ENCODE measurements around the gene CHD5.

CHD5 gene

GRCh38 chr1:6171548-6172124 lies 8.5 kb downstream of the CHD5 start:
- H3K27me3 ChIP-seq (ENCODE audit: control insufficient read depth, insufficient read depth, low read length), result peaks cover 5% of the 10 kb centered on the region
- no peak overlapping the region for H3K27ac ChIP-seq
- H3K4me2 ChIP-seq (ENCODE audit: low read length), result no peak overlapping the region
- peak; percentile 9 for TF ChIP-seq CTCF (IDR thresholded peaks at IDR 0.05)
- no peaks in the 10 kb centered on the region for H3K79me2 ChIP-seq
- no peak overlapping the region for H3K4me3 ChIP-seq (ENCODE audit: low read depth, low read length)
- H3K9me3 ChIP-seq (ENCODE audit: control insufficient read depth, low read length), result no peaks in the 10 kb centered on the region
- H3K9ac ChIP-seq, result no peak overlapping the region
- H3K4me1 ChIP-seq, result no peaks in the 10 kb centered on the region
- H2AFZ ChIP-seq, result no peak overlapping the region
- H3K36me3 ChIP-seq (ENCODE audit: control insufficient read depth, insufficient read depth, low read length), result no peaks in the 10 kb centered on the region

- H3K9ac ChIP-seq, result no peak overlapping the region
- no peak overlapping the region for H2AFZ ChIP-seq
- peaks cover 5% of the 10 kb centered on the region for H3K27me3 ChIP-seq (ENCODE audit: control insufficient read depth, insufficient read depth, low read length)
- no peak overlapping the region for H3K4me2 ChIP-seq (ENCODE audit: low read length)
- H3K79me2 ChIP-seq, result no peaks in the 10 kb centered on the region
- H3K36me3 ChIP-seq (ENCODE audit: control insufficient read depth, insufficient read depth, low read length), result no peaks in the 10 kb centered on the region
- H3K9me3 ChIP-seq (ENCODE audit: control insufficient read depth, low read length), result no peaks in the 10 kb centered on the region
- no peak overlapping the region for H3K27ac ChIP-seq
- no peaks in the 10 kb centered on the region for H3K4me1 ChIP-seq
- no peak overlapping the region for H3K4me3 ChIP-seq (ENCODE audit: low read depth, low read length)
- TF ChIP-seq CTCF (IDR thresholded peaks at IDR 0.05), result no peak
These were observed 9.3 kb downstream of the CHD5 start for GRCh38 chr1:6170742-6171201.

GRCh38 chr1:6170116-6170741 lies 9.9 kb downstream of the CHD5 start:
- no peaks in the 10 kb centered on the region for H3K79me2 ChIP-seq
- no peak overlapping the region for H3K4me3 ChIP-seq (ENCODE audit: low read depth, low read length)
- H3K9me3 ChIP-seq (ENCODE audit: control insufficient read depth, low read length), result no peaks in the 10 kb centered on the region
- H3K27ac ChIP-seq, result no peak overlapping the region
- H3K36me3 ChIP-seq (ENCODE audit: control insufficient read depth, insufficient read depth, low read length), result no peaks in the 10 kb centered on the region
- H3K4me1 ChIP-seq, result no peaks in the 10 kb centered on the region
- peaks cover 5% of the 10 kb centered on the region for H3K27me3 ChIP-seq (ENCODE audit: control insufficient read depth, insufficient read depth, low read length)
- no peak overlapping the region for H3K4me2 ChIP-seq (ENCODE audit: low read length)
- no peak overlapping the region for H2AFZ ChIP-seq
- H3K9ac ChIP-seq, result no peak overlapping the region
- TF ChIP-seq CTCF (IDR thresholded peaks at IDR 0.05), result no peak

GRCh38 chr1:6168947-6169586 lies 11.1 kb downstream of the CHD5 start:
- Histone ChIP-seq H3K27me3 (ENCODE audit: control insufficient read depth, insufficient read depth, low read length) (peaks cover 5% of the 10 kb centered on the region), H2AFZ (no peak overlapping the region), H3K4me2 (ENCODE audit: low read length) (no peak overlapping the region), H3K4me1 (no peaks in the 10 kb centered on the region), H3K27ac (no peak overlapping the region), H3K79me2 (no peaks in the 10 kb centered on the region), H3K36me3 (ENCODE audit: control insufficient read depth, insufficient read depth, low read length) (no peaks in the 10 kb centered on the region), H3K9me3 (ENCODE audit: control insufficient read depth, low read length) (no peaks in the 10 kb centered on the region), H3K4me3 (ENCODE audit: low read depth, low read length) (no peak overlapping the region), H3K9ac (no peak overlapping the region)
- TF ChIP-seq CTCF (IDR thresholded peaks at IDR 0.05), result no peak

Measured in parathyroid adenoma (tissue), 2 donors.